Measurements from ENCODE around the gene UBAC2.

DNA sequence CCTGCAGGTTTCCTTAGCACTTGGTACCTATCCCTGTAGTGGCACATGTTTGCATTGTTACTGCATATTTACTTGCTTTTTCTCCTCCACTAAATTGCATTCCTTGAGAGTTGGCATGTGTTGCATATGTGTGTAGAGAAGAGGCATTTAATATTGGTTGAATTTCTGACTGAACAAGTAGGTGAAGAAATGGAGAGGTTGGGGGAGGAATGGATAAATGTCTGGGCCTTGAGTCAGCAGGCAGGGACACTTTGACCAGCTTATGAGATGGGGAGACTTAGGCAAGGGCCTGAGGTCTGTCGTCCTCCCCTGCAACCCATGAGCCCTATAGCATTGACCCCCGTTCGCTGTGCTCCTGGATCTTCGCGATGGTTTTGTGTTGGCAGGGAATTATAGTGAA lies 59.6 kb downstream of the UBAC2 start:
- TF ChIP-seq, protein P1, sequence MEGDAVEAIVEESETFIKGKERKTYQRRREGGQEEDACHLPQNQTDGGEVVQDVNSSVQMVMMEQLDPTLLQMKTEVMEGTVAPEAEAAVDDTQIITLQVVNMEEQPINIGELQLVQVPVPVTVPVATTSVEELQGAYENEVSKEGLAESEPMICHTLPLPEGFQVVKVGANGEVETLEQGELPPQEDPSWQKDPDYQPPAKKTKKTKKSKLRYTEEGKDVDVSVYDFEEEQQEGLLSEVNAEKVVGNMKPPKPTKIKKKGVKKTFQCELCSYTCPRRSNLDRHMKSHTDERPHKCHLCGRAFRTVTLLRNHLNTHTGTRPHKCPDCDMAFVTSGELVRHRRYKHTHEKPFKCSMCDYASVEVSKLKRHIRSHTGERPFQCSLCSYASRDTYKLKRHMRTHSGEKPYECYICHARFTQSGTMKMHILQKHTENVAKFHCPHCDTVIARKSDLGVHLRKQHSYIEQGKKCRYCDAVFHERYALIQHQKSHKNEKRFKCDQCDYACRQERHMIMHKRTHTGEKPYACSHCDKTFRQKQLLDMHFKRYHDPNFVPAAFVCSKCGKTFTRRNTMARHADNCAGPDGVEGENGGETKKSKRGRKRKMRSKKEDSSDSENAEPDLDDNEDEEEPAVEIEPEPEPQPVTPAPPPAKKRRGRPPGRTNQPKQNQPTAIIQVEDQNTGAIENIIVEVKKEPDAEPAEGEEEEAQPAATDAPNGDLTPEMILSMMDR (IDR thresholded peaks at IDR 0.05), result no peak
- TF ChIP-seq POLR2A (IDR thresholded peaks at IDR 0.05), result no peak

Data from uterus (tissue), 2 donors.